ENCODE data around the gene BBIP1. TPM values are rescaled to one million over a fixed set of nuclear protein-coding genes. Genes with fewer than 3 reads are reported as not detected.
A peak's percentile ranks its signal among the peaks of the same experiment; 100 is the strongest.

The BBIP1 gene
- total and polyA plus RNA-seq, 3 donors from 2014 or later: 41.8 to 202 (median 57.7) TPM

DNA sequence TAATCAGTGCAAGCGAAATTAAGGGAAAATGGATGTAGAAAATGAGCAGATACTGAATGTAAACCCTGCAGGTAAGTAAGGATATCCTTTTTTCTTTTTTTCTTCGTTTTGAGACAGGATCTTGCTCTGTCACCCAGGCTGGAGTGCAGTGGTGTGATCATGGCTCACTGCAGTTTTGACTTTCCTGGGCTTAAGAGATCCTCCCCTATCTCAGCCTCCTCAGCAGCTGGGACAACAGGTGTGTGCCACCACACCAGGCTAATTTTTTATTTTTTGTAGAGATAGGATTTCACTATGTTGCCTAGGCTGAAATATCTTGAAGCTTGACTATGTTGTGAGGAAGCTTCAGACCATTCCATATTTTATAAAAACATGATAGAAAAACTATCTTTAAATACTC, 43.0 kb downstream of the BBIP1 start:
- intact Hi-C loops (cut with DNase I; ENCODE audit: low total_unique reads): loop anchor here (10.0 kb wide), 1 partner anchor 71 kb away; no protein-coding TSS in a partner anchor
- Histone ChIP-seq H3K27me3 (no peaks in the 10 kb centered on the region), H3K36me3 (ENCODE audit: low read depth, missing control alignments) (no peaks in the 10 kb centered on the region), H3K4me3 (no peak overlapping the region), H3K9me3 (no peaks in the 10 kb centered on the region), H3K27ac (no peak overlapping the region), H3K4me1 (peaks cover 2% of the 10 kb centered on the region)
- TF ChIP-seq POLR2A (IDR thresholded peaks at IDR 0.05): no peak
- TF ChIP-seq, protein P1, sequence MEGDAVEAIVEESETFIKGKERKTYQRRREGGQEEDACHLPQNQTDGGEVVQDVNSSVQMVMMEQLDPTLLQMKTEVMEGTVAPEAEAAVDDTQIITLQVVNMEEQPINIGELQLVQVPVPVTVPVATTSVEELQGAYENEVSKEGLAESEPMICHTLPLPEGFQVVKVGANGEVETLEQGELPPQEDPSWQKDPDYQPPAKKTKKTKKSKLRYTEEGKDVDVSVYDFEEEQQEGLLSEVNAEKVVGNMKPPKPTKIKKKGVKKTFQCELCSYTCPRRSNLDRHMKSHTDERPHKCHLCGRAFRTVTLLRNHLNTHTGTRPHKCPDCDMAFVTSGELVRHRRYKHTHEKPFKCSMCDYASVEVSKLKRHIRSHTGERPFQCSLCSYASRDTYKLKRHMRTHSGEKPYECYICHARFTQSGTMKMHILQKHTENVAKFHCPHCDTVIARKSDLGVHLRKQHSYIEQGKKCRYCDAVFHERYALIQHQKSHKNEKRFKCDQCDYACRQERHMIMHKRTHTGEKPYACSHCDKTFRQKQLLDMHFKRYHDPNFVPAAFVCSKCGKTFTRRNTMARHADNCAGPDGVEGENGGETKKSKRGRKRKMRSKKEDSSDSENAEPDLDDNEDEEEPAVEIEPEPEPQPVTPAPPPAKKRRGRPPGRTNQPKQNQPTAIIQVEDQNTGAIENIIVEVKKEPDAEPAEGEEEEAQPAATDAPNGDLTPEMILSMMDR (IDR thresholded peaks at IDR 0.05): no peak
- DNase-seq: no peak
- WGBS, 2 donors: 57 to 72% methylated on average over 2 of the region's 2 CpGs

DNA sequence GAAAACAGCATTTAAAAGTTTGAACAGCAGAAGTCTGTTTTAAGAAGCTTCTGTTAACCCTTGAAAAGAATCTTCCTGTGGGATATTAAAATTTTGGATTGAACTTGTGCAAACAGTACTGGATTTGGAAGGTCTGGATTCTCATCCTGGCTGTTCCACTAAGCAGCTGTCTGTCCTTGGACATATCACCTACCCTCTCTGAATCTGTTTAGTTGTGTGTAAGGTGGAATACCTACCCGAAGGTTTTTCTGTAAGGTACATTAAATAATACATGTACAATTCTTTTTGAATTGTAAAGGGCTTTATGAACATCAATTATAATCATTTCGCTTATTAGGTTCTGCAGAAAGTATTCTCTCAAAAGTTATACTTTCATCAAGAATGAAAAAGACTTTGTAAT, 45.0 kb downstream of the BBIP1 start:
- TF ChIP-seq, protein P1 (IDR thresholded peaks at IDR 0.05): no peak
- TF ChIP-seq POLR2A (IDR thresholded peaks at IDR 0.05): no peak
- intact Hi-C loops (cut with DNase I; ENCODE audit: low total_unique reads): loop anchor here (10.0 kb wide), 1 partner anchor 69 kb away; no protein-coding TSS in a partner anchor
- H3K9me3 ChIP-seq: no peaks in the 10 kb centered on the region
- H3K27ac ChIP-seq: peak overlapping the region; percentile 87 to 98
- H3K36me3 ChIP-seq (ENCODE audit: low read depth, missing control alignments): no peaks in the 10 kb centered on the region
- peak overlapping the region; percentile 74 to 97 for H3K4me3 ChIP-seq
- peaks cover 16% of the 10 kb centered on the region for H3K4me1 ChIP-seq
- no peak for DNase-seq
- H3K27me3 ChIP-seq: no peaks in the 10 kb centered on the region
- 17 to 27% methylated on average over 2 of the region's 2 CpGs for WGBS, 2 donors

DNA sequence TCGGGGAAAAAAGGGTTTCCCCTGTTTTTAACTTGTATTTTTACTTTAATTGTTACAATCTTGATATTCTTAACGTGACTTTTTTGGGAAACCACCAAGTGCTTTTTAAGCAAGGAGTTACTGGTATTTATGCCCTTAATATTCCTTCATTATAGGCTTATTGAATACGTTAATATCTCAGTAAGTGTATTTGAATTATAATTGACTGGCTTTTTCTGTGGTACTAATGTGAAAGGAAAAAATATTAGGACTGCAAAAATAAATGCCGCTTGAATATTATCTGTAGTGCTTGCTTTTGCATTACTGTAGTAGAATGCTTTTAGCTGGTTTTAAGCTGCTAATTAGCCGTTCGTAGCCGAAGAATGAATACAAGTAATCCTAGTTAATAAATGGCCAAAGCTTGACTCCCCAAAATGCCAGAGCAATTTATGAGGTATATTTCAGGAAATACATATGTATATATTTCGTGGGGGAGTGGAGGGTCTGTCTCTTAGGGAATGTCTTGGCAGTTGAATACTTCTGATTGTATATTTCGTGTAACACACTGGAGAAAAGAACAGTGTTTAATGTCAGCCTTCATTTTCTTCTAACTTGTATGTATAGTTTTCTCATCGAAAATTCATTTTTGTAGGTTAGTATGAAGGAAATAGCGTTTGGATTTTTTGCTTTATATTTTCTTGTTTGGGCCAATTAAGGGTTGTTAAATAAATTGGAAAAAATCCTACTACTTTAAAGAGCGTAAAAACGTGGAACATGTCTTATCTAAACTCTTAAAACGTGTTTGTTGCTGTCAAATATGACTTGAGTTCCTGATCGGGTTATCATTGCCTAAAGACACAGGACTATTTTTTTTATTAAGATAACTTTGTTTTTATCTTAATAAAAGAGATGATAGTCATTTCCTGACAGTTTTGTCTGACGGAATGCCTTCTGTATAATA, 45.7 kb downstream of the BBIP1 start:
- TF ChIP-seq POLR2A (IDR thresholded peaks at IDR 0.05): no peak
- TF ChIP-seq, protein P1 (IDR thresholded peaks at IDR 0.05): no peak
- Histone ChIP-seq H3K27me3 (no peaks in the 10 kb centered on the region), H3K9me3 (no peaks in the 10 kb centered on the region), H3K4me3 (peak overlapping the region; percentile 74 to 97), H3K4me1 (peaks cover 21% of the 10 kb centered on the region), H3K36me3 (ENCODE audit: low read depth, missing control alignments) (no peaks in the 10 kb centered on the region), H3K27ac (peak overlapping the region; percentile 87 to 98)
- WGBS, 2 donors: 1% methylated on average over 16 of the region's 16 CpGs
- DNase-seq: no peak
- intact Hi-C loops (cut with DNase I; ENCODE audit: low total_unique reads): loop anchor here (10.0 kb wide), 1 partner anchor 68 kb away; no protein-coding TSS in a partner anchor

DNA sequence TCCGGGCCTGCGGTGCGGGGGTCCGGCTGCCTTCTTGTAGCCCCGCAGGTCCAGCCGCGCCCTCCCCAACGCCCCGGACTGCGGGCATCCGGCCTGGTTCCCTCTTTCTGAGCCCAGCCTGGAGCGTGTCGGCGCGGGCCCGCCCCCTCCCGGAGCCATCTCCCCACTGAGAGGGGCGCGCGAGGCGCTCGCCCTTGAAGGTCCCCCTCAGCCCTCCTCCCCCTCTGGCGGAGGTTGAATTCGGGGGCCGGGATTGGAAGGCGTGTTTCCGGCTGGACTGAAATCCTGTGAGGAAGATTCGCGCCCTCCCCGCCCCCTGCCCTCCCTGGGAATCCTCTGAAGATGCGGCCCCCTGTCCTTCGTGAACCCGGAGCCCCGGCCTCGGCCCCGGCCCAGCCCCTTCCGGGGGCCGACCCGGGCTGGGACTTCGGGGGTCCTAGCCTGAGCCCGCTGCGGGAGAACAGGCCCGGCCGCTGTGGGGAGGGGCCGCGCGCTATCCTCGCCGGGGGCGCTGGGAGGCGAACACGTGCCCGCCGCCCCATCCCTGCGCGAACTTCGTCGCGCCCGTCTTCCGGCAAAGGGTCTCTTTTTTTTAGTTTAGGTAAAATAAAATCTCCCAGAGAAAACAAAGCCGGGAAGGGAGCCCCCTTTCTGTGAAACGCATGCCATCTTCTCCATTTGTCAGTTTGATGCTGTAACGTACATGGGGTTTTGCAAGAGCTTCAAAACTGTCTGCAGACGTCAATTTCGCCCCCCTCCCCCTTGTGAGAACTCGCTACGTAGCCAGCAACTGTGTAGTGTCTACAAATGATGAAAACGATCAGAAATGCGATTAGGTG, 46.6 kb downstream of the BBIP1 start:
- DNase-seq: peak; percentile 77
- peak overlapping the region; percentile 87 to 98 for H3K27ac ChIP-seq
- TF ChIP-seq, protein P1 (IDR thresholded peaks at IDR 0.05): no peak
- TF ChIP-seq POLR2A (IDR thresholded peaks at IDR 0.05): no peak
- H3K4me1 ChIP-seq: peaks cover 30% of the 10 kb centered on the region
- H3K4me3 ChIP-seq: peak overlapping the region; percentile 74 to 97
- no peaks in the 10 kb centered on the region for H3K27me3 ChIP-seq
- H3K36me3 ChIP-seq (ENCODE audit: low read depth, missing control alignments): no peaks in the 10 kb centered on the region
- 1% methylated on average over 13 to 44 of the region's 70 CpGs for WGBS, 2 donors
- H3K9me3 ChIP-seq: no peaks in the 10 kb centered on the region
- intact Hi-C loops (cut with DNase I; ENCODE audit: low total_unique reads): loop anchor here (10.0 kb wide), 1 partner anchor 68 kb away; no protein-coding TSS in a partner anchor
